G401.6 (cell line): ENCODE data around the gene BAIAP2.

Experiments used
- FAIRE-seq: peaks from 2 replicates; lab custom pipeline; 2012; peaks lifted over from hg19 to GRCh38; lab: Jason Lieb, UNC

The BAIAP2 gene

DNA sequence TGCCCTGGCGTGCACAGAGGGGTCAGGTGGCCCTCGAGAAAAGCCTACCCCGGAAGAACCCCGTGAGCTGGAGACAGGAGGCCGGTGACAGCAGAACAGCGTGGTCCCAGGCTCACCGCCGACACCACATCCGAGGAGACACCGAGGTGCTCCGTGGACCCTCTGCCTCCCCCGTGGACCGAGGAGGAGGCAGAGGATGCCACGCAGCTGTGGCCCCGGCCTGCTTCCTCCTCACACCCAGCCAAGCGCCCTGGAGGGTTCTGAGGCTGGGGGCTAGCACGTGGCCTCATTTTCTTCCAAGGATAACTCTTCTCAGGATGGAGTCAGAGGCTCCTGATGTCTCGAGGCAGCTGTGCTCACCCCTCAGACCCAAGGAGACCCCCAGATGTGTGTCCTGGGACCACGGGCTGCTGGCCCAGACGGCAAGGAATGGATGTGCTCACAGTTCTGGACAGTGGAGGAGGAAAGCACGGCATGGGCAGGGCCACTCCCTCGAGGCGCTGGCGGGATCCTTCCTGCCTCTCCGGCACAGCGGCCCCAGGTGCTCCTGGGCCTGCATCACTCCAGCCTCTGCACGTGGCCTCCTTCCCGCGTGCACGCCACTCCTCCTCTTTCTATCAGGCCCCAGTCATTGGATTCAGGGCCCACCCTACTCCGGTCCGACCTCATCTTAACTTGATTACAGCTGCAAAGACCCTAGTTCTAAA is 125.9 kb downstream of the BAIAP2 start:
- FAIRE-seq: no peak

DNA sequence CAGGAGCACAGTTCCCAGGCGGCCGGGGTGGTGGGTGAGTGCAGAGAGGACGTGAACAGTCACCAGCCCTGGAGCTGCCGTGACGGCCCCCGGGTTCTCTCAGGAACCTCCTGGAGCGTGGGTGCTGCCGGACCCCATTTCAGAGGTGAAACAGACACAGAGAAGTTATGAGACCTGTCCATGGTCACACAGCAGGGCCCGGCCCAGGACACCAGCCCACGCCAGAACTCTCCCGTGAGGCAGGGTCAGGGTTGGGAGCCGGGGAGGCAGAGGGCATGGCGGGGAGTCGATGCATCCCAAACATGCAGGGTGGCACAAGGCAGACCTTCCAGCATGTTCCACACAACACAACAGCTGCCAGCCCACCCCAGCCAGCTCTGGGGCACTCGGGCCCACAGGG is 126.6 kb downstream of the BAIAP2 start:
- no peak for FAIRE-seq

DNA sequence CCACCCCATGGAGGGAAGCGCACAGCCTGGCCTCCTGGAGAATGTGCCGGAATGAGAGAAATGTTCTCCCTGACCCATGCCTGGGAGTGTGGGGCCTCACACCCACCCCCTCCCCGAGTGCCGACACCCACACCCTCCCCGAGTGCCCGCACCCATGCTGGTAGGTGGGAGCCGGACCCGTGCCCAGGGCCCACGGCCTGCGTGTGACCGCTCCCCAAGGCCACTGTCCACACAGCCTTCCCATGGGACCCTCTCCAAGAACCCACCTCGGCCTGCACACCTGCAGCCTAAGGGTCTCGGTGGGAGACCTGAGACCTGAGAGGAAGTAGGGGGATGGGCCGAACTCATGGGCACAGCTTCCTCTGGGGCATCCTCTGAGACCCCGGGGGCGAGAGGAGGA is 127.0 kb downstream of the BAIAP2 start:
- FAIRE-seq: no peak

DNA sequence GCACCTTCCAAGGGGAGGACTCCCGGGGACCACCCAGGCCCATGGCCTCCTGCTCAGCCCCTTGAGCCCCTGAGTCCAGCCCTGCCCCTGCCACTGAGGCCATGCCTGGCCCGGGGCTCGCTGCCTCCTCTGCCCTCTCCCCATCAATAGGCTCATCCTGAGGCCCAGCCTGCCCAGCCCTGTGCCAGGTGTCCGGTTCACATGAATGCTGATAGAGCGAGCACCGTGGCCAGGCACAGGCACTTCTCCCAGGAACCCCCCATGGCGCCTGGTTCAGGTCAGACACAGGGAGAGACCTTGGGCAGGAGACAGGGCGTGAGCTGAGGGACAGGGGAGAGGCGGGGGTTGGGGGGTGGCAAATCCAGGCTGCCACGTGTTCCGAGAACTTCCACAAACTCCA is 127.5 kb downstream of the BAIAP2 start:
- FAIRE-seq: no peak

DNA sequence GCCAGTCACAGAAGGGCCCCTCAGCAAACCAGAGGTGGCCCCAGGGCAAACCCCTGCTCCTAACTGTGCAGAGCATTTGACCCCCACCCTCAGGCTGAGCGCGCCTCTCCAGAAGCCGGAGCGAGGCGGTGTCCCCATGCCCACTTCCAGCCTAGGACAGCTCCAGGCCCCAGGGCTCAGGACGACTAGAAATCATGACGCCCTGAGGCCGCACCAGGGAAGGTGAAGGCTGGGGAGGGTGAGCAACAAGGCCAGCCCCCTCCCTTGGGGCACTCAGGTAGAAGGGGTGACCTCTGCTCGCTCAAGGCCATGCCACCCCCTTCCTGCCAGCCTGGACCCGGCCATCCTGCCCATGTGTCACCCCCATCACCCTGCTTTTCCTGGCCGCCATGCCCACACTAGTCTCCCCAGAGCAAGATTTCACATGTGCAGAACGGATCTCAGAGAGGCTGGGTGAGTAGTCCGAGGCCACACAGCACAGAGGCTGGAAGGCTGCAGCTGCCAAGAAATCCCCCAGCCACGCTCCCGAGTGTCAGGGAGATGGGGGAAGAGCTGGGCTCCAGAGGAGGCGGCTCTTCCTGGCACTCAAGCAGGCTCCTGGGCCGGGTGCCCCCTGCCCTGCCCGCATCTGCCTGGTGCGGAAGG is 128.2 kb downstream of the BAIAP2 start:
- FAIRE-seq: no peak

DNA sequence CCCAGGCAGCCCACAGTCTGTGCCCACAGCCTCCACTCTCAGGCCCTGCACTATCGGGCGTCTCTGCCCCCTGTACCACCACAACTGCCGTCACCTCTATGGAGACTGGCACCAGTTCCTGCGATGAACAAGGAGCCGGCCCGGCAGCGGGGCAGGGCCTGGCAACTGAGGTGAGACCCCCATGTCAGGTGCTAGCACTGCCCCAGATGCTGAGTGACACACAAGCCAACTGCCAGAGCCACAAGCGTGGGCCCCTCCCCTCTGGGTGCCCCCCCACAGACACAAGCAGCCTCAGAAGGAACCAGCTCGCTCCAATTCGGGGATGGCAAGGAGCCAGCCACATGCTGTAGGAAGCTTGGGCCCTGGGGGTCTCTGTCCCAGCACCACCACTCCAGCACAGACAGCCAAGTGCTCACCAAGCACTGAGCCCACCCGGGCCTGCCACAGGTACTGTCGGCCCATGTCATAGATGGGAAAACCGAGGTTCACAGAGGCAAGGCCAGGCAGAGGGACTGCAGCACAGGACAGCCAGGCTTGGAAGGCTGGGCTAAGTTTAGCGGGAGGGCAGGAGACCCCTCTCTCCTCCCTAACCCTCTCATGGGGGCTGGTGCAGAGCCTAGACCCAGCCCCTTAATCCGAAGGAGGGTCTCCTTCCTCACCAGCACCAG is 128.9 kb downstream of the BAIAP2 start:
- no peak for FAIRE-seq

DNA sequence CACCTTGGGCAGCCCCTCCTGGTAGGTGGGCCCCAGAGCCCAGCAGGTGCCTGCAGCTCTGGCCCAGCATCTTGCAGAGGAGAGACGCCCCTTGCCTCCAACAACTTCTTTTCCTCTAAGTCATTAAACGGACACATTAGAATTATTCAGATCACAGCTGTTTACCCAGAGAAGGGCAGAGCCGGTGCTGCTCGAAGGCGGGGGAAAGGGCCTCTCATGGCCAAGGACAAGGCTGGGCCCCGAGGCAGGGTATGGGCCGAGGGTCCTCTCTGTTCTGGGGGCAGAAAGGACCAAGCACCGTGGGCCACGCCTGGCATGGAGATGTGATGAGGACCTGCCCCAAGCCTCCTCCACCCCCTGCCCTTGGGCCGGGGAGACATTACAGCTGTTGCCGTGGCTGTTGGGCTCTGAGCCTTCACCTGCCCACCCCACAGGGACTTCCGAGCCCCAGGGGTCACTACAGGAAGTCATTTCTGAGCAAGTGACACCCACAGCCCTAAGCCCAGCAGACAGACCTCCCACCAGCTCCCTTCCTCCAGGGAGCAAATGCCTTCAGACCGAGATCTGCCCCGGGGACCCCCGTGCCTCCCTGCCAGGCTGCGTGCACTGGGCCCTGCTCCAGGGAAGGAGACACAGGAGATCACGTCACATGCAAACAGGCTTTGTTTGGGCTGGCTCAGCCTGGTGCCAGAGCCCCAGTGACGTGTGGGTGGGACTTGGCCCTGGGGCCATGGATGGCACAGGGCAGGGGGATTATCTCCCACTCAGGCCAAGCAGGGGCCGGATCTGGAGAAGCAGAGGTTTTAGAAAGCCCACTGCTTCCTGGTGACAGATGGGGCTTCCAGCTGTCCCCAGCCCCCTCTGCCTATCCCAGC is 129.7 kb downstream of the BAIAP2 start:
- no peak for FAIRE-seq

DNA sequence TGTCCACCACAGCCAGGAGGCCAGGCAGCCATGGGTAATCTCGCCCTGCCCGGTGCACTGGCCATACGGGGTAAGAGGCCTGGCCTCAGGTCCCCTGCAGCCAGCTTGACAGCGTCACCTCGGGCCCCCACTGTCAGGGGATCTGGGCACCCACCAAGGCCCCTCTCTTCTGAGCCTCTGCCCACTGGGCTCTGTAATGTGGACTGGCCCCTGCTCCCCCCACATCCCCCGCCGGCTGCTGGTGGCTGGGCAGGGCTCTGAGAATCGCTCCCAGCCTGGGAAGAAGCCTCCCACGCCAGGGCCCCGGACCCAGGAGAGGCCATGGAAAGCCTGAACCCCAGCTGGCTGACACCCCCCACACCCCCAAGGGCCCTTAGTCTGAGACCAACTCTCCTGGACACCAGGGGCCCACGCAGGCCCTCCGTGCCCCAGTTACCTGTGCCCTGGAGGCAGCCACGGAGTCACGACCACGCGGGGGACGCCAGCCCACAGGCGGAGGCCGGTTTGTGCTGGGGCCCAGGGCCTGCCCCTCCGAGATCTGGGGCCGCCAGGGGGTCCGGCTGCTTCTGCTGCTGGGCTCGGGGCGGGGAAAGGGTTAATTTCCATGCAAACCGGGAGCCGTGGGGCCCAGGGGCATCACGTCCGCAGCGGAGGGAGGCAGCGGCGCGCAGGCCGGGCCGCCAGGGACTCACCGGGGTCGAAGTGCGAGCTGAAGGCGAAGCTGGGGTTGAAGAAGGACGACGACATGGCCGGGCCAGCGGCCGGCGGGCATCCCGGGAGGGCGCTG is 130.5 kb downstream of the BAIAP2 start, which contains the start of gene PVALEF:
TSS of gene PVALEF (plus strand) at position 262 of the 787 bp plus-strand sequence. CDS start 15,720 bp downstream, outside the sequence.
- no peak for FAIRE-seq

DNA sequence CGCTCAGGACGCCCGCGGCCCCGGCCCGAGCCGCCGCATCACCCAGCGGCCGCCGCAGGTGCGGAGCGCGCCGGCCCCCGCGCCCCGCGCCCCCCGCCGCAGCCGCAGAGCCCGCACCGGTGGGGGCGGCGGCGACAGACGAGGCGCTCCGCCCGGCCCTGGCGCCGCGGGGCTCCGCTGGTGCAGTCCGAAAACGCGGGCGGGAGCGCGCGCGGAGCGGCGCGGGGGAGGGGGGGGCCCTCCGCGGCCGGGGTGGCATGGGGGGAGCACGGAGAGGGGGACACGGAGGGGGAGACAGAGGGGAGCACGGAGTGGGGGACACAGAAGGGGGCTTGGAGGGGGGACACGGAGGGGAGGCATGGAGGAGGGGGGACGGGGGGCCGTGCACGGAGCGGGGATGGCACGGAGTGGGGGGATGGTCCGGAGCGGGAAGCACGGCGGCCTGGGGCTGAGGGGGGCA is 131.1 kb downstream of the BAIAP2 start, which contains the start of gene AATK:
TSS of gene AATK (minus strand) at position 189 of the 460 bp plus-strand sequence. CDS start 229 bp downstream, outside the sequence.
- FAIRE-seq: no peak
